HG02973 (cell line): ENCODE measurements around the gene MT1M.
"Not testable (repeated sequence)": the region's sequence is repeated elsewhere in the genome, so short reads cannot be mapped to it uniquely, and the experiment has no call there.

Experiments used
- ATAC-seq: cut with Tn5 transposase; IDR thresholded peaks from one replicate; pipeline ENCODE4 v1.9.1; 2021; ENCODE audit warnings: moderate library complexity; ENCODE audit not compliant: unreplicated experiment

The MT1M gene

DNA sequence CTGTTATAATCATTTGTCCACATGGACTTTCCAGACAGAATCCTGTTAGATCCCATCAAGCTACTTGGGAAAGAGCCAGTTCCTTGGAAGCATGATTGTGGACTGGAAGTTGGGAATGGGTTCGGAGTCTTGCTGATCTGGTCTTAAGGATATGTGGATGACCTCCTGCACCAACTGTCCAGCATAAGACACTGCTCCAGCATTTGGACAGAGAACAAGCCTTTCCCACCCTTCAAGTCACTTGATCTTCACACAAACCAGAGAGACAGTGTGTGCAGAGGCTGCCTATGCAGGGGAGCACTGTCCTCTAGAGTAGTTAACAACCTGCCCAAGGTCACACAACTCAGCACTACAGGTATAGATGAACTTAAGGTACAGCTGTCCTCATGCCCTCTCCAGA is 13.4 kb downstream of the MT1M start:
- ATAC-seq = no peak

DNA sequence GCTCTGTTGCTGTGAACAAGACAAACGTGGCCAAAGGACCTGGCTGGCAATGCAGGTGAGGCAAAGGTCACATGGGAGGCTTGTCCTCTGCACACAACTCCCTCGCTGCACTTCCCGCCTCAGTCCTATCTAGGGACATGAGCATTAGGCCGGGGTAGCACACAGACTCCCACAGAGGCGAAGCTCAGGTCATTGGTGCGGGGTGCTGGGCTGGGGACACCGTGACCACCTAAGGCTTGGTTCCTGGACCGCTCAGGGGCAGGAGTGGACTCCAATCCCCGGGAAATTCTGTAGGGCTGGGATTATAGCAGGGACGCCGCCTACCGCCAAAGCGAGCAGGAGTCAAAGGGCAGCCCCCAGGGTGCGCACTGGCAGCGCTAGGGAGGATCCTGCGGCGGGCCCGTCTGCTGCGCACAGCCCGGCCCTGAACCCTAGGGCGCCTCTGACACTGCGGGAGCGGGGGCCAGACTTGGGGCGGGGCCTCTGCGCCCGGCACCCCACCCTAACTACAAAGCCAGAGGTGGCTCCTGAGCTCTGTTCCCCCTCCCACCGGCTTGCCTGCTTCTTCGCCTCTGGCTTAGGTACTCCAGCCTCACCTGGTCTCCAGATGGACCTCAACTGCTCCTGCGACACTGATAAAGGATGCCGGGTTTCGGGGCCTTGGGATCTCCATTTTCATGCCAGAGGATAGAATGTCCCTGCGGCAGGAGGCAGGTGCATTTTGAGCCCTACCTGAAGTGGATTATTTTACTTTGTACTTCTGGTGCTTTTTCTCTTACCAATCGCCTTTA is 15.4 kb downstream of the MT1M start:
- ATAC-seq = no peak

DNA sequence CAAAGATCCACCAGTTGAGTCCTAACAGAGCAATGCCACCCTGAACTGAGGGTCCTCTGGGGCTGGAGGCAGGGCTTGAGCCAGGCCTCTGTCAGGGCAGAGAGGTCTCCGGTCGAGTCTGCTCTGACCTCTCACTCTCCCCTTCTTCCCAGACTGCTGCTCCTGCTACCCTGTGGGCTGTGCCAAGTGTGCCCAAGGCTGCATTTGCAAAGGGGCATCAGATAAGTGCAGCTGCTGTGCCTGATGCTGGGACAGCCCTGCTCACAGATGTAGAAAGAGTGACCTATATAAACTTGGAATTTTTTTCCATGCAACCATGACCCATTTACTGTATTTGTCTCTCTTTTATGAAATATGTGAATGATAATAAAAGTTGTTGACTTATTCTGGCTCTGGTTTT is 16.8 kb downstream of the MT1M start:
- ATAC-seq = no peak

DNA sequence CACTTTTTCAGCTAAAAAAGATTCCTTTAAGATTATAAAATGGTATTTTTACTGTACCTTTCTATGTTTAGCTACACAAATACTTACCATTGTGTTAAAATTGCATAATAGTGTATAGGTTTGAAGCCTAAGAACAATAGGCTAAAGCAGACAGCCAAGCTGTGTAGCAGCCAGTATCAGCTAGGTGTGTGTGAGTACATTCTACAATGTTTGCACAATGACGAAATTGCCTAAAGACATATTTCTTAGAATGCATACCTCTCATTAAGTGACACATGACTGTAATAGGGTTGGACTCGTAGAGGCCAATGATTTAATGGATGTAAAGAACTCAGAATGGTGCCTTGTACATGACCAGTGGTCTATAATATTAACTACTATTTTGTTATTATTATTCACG is 17.4 kb downstream of the MT1M start:
- no peak for ATAC-seq

DNA sequence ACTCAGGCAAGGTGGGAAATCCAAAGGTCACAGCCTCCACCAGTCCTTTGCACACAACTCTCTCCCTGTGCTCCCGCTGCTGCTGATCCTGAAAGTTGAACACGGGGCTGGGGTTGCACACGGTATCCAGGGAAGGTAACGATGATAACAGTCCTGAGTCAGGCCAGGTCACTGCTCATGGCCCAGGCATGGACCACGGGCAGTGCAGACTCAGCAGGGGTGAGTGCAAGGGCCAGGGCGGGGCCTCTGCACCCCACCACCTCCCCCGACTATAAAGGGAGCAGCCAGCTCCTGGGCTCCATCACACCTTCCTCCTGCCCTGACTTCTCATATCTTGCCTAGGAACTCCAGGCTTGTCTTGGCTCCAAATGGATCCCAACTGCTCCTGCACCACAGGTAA is 19.1 kb downstream of the MT1M start, which contains the start of gene MT1B:
Gene MT1B (plus strand): TSS at position 301 of the 400 bp plus-strand sequence. CDS start 68 bp downstream, at position 369.
- ATAC-seq = no peak

DNA sequence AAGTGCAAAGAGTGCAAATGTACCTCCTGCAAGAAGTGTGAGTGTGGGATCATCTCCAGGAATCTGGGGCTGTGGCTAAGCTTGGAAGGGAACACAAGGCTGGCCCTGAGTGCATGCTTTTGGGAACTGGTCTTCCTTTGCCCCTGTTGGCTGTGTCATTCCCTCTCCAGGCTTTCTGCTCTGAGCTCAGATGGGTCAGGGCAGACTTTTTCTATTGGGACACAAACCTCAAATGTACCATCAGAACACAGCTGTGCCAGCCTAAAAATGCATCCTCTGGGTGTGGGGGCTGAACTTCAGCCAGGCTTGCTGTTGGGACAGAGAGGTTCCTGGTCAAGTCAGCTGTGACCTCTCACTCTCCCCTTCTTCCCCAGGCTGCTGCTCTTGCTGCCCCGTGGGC is 20.1 kb downstream of the MT1M start:
- ATAC-seq = no peak

DNA sequence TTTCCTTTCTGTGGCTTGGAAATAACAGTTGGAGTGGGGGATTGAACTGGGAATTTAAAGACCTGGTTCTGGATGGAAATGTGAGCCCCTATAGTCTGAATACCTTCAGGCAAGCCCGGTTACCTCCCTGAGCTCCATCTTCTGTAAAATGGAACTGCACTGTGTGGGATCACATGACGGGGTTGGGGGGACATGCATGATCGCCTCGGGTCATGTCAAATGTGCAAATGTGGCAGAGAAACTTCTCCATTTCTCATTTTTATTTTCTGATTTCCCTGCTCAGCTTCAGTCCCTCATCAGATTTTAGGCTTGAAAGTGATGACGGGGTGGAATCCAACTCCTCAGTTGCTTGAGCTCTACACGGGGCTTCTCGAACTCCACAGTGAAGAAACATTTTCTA is 20.8 kb downstream of the MT1M start:
- no peak for ATAC-seq

DNA sequence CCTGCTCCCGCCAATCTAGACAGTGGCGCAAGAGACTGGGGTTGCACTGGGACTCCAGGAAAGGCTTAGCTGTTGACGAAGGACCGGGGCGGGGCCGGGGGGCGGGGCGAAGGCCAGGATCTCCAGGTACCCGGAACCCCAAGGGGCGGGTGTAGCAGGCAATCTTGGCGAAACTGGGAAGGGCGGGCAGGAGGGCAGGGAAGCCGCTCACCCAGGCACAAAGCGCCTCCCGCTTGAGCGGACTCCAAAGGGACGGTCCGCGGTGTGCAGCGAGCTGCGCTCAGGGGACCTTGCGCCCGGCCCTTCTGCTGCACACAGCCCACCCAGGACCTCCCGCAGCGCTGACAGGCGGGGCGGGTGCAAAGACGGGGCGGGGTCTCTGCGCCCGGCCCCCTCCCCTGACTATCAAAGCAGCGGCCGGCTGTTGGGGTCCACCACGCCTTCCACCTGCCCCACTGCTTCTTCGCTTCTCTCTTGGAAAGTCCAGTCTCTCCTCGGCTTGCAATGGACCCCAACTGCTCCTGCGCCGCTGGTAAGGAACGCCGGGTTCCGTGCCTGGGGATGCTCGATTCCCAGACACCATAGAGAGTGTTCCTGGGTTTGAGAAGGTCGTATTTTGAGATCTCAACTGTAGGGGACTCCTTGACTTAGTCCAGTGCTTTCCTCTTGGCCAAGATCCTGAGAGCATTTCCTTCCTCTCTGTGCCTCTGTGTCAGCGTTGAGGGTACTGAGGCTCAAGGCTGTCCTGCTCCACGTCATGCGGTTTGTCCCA is 25.3 kb downstream of the MT1M start, which contains the start of gene MT1F:
Gene MT1F (plus strand): TSS at position 405 of the 772 bp plus-strand sequence. CDS start 100 bp downstream, at position 505.
- no peak for ATAC-seq

DNA sequence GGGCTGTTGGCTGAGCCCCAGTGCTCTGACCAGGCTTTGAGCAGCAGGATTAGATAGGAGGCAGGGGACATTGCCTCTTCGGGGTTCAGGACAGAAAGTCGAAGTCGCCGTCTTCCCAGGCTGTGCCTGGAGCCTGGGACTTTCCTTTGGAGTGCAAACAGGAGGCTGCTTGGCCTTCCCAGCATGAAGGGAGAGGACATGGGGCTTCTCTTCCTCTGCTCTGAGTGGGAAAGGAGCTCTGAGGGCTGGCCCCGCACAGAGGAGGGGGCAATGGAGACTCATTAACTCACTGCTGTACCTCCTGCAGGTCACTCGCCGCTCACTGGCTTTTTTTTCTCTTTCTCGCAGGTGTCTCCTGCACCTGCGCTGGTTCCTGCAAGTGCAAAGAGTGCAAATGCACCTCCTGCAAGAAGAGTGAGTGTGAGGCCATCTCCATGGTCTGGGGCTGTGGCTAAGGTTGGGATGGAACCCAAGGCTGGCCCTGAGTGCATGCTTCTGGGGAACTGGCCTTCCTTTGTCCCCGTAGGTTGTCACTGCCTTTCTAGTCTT is 25.9 kb downstream of the MT1M start:
- ATAC-seq = no peak

DNA sequence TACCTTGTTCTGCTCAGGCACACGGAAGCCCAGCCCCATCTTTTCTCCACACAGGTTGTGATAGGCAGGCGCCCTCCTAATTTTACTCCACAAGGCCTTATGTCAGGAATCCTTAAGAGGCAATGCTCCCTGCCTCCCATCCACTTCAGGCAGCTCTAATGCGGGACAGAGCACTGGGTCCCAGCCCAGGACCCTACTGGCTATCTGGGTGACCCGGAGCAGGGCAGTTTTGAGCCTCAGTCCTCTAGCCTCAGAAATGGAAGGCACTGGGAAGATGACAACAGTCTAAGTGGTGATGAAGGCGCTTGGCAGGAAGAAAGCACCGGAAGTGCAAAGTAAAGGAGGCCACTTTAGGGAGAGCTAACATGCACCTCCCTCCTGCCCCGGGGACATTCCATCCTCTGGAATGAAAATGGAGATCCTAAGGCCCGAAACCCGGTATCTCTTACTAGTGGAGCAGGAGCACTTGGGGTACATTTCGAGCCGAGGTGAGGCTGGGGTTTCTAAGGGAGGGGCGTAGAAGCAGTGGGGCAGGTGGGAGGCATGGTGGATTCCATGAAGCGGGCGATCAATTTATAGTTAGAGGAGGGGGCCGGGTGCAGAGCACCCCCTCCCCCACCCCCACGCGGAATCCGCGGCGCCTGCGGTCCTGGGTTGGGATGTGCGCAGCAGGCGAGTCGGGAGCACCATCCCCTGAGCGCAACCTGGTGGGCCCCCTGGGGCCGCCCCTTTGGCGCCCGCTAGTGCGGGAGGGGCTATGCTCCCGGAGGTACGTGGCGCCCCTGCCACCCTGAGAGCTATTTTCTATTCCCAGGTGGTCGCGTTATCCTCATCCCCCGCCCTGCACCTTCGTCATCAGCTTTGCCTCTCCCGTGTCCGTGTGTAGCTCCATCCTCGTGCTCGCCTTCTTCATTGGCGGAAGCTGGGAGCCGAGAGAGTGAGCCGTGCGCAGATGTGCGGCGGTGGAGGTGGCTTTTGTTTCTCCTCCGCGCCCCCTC is 30.2 kb downstream of the MT1M start:
- no peak for ATAC-seq

DNA sequence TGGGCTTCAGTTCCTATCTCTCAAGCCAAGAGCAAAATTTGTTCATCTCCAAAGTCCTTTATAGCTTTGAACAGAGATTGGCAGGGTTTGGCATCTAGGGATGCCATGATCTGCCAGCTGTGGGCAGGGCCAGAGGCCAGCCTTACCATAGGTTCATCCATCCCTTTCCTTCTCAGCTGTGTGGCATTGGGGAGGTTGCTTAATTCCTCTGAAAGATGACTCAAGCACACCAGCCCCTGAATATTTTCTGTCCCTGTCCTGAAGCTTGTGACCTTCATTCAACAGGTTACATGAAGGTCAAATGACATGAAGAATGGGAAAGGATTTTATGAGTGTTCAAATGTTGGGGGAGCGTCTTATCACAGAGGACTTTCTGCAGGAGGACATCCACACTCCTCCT is 32.0 kb downstream of the MT1M start:
- ATAC-seq = no peak

DNA sequence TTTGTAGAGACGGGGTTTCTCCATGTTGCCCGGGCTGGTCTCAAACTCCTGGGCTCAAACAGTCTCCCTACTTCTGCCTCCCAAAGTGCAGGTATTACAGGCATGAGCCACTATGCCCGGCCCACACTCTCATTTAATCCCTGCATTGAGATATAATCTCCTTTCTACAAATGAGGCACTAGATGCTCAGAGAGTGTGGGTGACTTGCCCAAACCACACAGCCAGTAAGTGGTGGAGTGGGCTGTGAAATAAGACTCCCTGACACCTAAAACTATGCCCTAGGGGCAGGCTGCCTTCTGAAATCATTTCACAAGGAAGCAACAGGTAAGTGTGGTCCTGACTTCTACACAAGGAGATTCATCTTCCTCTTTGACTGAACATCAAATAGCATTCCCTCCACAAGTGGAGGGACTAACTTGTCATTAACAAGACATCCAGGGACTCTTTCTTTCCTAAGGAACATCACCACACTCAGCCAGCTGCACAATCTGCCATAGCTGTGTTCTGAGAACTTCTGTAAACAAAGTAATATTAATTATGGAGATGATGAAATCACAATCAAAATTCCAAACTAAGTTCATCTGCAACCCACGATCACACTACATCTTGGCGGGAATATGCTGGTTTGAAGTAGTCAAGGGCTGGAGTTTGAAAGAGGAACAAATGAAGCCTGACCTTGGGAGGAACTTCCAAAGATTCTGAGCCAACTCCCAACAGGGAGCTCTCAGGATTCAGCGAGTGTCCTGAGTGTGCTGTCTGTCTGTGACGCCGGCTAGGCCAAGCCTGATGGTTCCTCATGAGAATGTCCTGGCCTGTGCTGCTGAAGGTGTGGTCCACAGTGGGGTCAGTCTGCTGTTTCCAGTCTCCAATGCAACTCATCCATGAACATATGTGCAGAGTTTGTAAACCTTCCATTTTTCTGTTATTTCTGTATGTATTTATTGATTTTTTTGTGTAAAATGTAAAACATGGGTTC is 33.1 kb downstream of the MT1M start:
- ATAC-seq = not testable (repeated sequence)

DNA sequence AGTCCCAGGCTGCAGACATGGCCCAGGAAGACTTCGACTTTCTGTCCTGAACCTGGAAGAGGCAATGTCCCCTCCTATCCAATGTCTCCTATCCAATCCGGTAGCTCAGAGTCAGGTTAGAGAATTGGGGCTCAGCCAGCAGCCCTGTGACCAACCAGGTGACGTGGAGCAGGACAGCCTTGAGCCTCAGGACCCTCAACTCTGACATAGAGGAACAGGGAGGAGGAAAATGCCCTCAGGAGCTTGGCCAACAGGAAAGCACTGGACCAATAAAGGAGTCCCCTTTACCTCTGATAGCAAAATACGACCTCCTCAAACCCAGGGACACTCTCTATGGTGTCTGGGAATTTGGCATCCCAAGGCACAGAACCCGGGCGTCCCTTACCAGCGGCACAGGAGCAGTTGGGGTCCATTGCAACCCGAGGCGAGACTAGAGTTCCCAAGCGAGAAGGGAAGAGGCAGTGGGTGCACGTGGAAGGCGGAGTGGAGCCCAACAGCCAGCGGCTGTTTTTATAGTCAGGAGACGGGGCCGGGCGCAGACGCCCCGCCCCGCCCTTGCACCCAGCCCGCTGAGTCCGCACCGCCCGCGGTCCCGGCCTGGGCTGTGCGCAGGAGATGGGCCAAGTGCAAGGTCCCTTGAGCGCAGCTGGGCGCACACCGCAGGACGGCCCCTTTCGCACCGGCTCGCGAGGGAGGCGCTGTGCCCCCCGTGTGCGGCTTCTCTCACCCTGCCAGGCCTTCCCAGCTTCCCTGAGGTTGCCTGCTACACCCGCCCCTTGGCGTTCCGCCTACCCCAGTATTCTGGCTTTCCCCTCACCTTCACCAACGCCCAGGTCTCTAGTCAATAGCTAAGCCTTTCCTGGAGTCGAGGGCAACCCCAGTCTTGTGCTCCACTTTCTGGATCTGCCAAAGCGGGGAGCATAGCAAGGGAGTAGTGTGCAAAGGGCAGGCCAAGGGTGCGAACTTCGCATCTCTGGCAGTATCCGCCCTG is 35.4 kb downstream of the MT1M start, which contains the start of gene MT1G:
Gene MT1G (minus strand): TSS at position 485 of the 991 bp plus-strand sequence. CDS start 72 bp downstream, at position 413.
- no peak for ATAC-seq

DNA sequence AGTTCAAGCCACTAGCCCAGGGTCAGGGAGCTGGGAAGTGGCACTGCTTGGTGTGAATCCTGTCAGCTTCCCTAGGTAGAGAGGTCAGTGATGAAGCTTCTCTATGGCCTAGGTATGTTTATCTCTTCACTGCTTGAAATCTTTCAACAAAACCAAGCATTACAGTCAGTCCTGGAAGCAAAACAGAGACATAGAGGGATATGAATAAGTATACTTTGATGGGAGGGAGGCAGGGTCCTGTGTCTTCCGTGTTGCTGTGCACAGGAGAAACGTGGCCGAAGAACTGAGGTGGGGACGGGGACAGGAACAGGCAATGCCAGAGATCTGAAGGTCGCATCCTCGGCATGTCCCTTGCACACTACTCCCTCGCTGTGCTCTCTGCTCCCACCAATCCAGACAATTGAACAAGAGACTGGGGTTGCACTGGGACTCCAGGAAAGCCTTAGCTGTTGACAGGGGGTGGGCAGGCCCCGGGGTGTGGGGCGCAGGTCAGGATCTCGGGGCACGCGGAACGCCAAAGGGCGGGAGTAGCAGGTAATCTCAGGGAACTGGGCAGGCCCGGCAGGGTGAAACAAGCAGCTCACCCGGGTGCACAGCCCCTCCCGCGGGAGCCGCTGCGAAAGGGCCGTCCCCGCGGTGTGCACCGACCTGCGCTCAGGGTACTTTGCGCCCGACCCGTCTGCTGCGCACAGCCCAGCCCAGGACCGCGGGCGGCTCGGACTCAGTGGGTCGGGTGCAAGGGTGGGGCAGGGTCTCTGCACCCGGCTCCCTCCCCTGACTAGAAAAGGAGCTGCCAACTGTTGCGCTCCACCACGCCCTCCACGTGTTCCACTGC is 36.8 kb downstream of the MT1M start, which contains the start of gene MT1H:
Gene MT1H (plus strand): TSS at position 810 of the 835 bp plus-strand sequence. CDS start 71 bp downstream, outside the sequence.
- ATAC-seq = no peak

DNA sequence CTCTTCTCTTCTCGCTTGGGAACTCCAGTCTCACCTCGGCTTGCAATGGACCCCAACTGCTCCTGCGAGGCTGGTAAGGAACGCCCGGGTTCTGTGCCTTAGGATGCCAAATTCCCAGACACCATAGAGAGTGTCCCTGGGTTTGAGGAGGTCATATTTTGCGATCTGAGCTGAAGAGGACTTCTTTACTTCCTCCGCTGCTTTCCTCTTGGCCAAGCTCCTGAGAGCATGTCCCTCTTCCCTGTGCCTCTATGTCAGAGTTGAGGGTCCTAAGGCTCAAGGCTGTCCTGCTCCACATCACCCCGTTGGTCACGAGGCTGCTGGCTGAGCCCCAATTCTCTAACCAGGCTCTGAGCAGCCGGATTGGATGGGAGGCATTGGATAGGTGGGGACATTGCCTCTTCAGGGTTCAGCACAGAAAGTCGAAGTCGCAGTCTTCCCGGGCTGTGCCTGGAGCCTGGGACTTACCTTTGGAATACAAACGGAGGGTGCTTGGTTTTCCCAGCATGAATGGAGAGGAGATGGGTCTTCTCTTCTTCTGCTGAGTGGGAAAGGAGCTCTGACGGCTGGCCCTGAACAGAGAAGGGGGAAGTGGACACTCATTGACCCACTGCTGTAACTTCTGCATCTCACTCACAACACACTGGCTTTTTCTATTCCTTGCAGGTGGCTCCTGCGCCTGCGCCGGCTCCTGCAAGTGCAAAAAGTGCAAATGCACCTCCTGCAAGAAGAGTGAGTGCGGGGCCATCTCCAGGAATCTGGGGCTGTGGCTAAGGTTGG is 37.6 kb downstream of the MT1M start:
- no peak for ATAC-seq

DNA sequence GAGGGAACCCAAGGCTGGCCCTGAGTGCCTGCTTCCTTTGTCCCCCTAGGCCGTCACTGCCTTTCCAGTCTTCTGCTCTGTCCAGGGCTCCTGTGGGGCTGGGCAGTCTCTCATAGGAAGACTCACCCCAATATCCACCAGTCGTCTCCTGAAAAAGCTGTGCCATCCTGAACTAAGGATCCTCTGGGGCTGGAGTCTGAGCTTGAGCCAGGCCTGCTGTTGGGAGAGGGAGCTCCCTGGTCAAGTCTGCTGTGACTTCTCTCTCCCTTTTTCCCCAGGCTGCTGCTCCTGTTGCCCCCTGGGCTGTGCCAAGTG is 38.1 kb downstream of the MT1M start:
- ATAC-seq = no peak
